PC-3 (cell line): ENCODE measurements around the gene TNPO1. TPM values are rescaled to one million over a fixed set of nuclear protein-coding genes. Genes with fewer than 3 reads are reported as not detected.
A peak's percentile ranks its signal among the peaks of the same experiment; 100 is the strongest.

Experiments used
- ATAC-seq: fragments of 200-7000 bp; cut with Tn5 transposase; 2 replicates; pipeline ENCODE4 v1.9.1; 2020; ENCODE audit warnings: mild to moderate bottlenecking, moderate library complexity
- Bru-seq: library from RNA; stranded (reverse); fragments of 400-500 nt; gene quantifications from one replicate; lab custom pipeline; 2021; lab: Mats Ljungman, UMichigan
- BruChase-seq, 2 experiments: library from RNA; stranded (reverse); fragments of 400-500 nt; gene quantifications; one replicate each; lab custom pipeline; 2021; lab: Mats Ljungman, UMichigan
- BruUV-seq: library from RNA; stranded (reverse); fragments of 400-500 nt; replicated peaks from 2 replicates; lab custom pipeline; 2021; lab: Mats Ljungman, UMichigan
- CTCF ChIA-PET: fragments of 300-600 bp; sonication (Branson Sonifier 250); formaldehyde crosslinking; loops from one replicate; lab custom pipeline; 2022; ENCODE audit warnings: antibody characterized with exemption; lab: Charles Lee
- POLR2A ChIA-PET: fragments of 300-600 bp; sonication (Branson Sonifier 250); formaldehyde crosslinking; loops from one replicate; lab custom pipeline; 2022; ENCODE audit warnings: antibody characterized with exemption; ENCODE audit not compliant: unreplicated experiment; lab: Charles Lee
- DNase-seq: peaks from one replicate; pipeline ENCODE4 v3.0.0-alpha.2; 2015
- H2AFZ ChIP-seq: fragments of 300-600 bp; sonication (generic); 2 replicates; pipeline ENCODE4 v1.6.0; 2016; ENCODE audit warnings: antibody characterized with exemption, low read length
- H3F3A ChIP-seq: fragments of 300-600 bp; sonication (generic); one replicate; pipeline ENCODE4 v1.6.0; 2017; ENCODE audit warnings: antibody characterized with exemption, low read length, control low read depth, mild to moderate bottlenecking; ENCODE audit not compliant: unreplicated experiment
- H3K27ac ChIP-seq: fragments of 300-600 bp; sonication (generic); 2 replicates; pipeline ENCODE4 v1.5.1; 2016; ENCODE audit warnings: mild to moderate bottlenecking, low read length
- H3K27me3 ChIP-seq: fragments of 300-600 bp; sonication (generic); 2 replicates; pipeline ENCODE4 v1.6.1; 2016; ENCODE audit warnings: low read length, mixed read lengths
- H3K36me3 ChIP-seq: fragments of 300-600 bp; sonication (generic); 2 replicates; pipeline ENCODE4 v1.6.1; 2016; ENCODE audit warnings: low read depth, mixed run types, low read length, mixed read lengths
- H3K4me1 ChIP-seq: fragments of 300-600 bp; sonication (generic); 2 replicates; pipeline ENCODE4 v1.5.1; 2016; ENCODE audit warnings: low read length; ENCODE audit not compliant: insufficient read depth
- H3K4me2 ChIP-seq: fragments of 300-600 bp; sonication (generic); 2 replicates; pipeline ENCODE4 v1.6.0; 2016; ENCODE audit warnings: low read length
- H3K4me3 ChIP-seq: fragments of 300-600 bp; sonication (generic); 2 replicates; pipeline ENCODE4 v1.5.1; 2016; ENCODE audit warnings: mild to moderate bottlenecking, low read length, mixed read lengths
- H3K79me2 ChIP-seq: fragments of 300-600 bp; sonication (generic); 2 replicates; pipeline ENCODE4 v1.6.1; 2017; ENCODE audit warnings: low read length, mixed read lengths
- H3K9ac ChIP-seq: fragments of 300-600 bp; sonication (generic); 2 replicates; pipeline ENCODE4 v1.6.0; 2016; ENCODE audit warnings: mild to moderate bottlenecking, low read length
- H3K9me2 ChIP-seq: fragments of 300-600 bp; sonication (generic); replicated peaks from 2 replicates; pipeline ENCODE4 v1.6.1; 2016; ENCODE audit warnings: mixed run types, low read length, mixed read lengths
- H3K9me3 ChIP-seq: fragments of 300-600 bp; sonication (generic); 2 replicates; pipeline ENCODE4 v1.6.1; 2016; ENCODE audit warnings: low read length, mixed read lengths
- H4K20me1 ChIP-seq: fragments of 300-600 bp; sonication (generic); 2 replicates; pipeline ENCODE4 v1.6.1; 2016; ENCODE audit warnings: low read length, mixed read lengths
- EZH2 ChIP-seq: fragments of 300-600 bp; sonication (generic); IDR thresholded peaks from one replicate; pipeline ENCODE4 v1.6.1; 2017; ENCODE audit warnings: antibody characterized with exemption, mild to moderate bottlenecking, low read length; ENCODE audit not compliant: unreplicated experiment
- EZH2phosphoT487 ChIP-seq: fragments of 300-600 bp; sonication (generic); IDR thresholded peaks from 2 replicates; pipeline ENCODE4 v1.6.1; 2018; ENCODE audit warnings: mild to moderate bottlenecking, antibody characterized with exemption, low read length, borderline replicate concordance
- intact Hi-C: fragments of 100-400 bp; cut with micrococcal nuclease; formaldehyde crosslinking; loops from 2 replicates; pipeline ENCODE4 v1.9.0; 2023
- long read RNA-seq: library from polyadenylated mRNA; unstranded; transcript quantifications from one replicate; pipeline ENCODE4 v2.0.0, GENCODE V29; 2021; ENCODE audit not compliant: unreplicated experiment
- total RNA-seq: library from RNA; depleted of rRNA; stranded (reverse); fragments of >200 nt; gene quantifications from 2 replicates; pipeline ENCODE4 v1.2.3, GENCODE V29; 2014; rRNA removed
- TF ChIP-seq, protein P1 (sequence below): fragments of 300-600 bp; sonication (generic); conservative IDR thresholded peaks from 2 replicates; pipeline ENCODE4 v1.5.1; 2017; ENCODE audit warnings: antibody characterized with exemption, low read depth, mild to moderate bottlenecking, low read length

Gene TNPO1
- 187 and 197 TPM in 2 replicates for total RNA-seq
- percentile 96 among the genes with signal in this experiment for Bru-seq, nascent RNA
- percentile 92 among the genes with signal in this experiment for BruChase-seq, experiment 1, labeled RNA remaining after a 6-hour chase
- BruChase-seq, experiment 2, labeled RNA remaining after a 2-hour chase = percentile 97 among the genes with signal in this experiment
- long read RNA-seq, full-length matches to known transcripts = 140 of 212 reads
- long read RNA-seq, partial matches to known transcripts = 26 of 212 reads
- long read RNA-seq, other reads (novel, unspliced or antisense) = 46 of 212 reads

- peak within 1 kb of the TSS; percentile 93 for H2AFZ ChIP-seq
- ATAC-seq (peak; percentile 87), DNase-seq (peak; percentile 85)
- H3K4me1 ChIP-seq = peaks cover 22% of the 10 kb centered on the region
- no TSS peak for BruUV-seq
- POLR2A ChIA-PET = interaction anchor here (0.5 to 0.6 kb wide), 2 partner anchors 25 to 62 kb away, joined by 3 to 7 read pairs; no protein-coding TSS in a partner anchor
- peaks cover 50% of the 10 kb centered on the region for H3K79me2 ChIP-seq
- H4K20me1 ChIP-seq = no peaks in the 10 kb centered on the region
- intact Hi-C loops = loop anchor here (1.0 to 10.0 kb wide), 7 partner anchors 28 to 449 kb away; no protein-coding TSS in a partner anchor
- H3F3A ChIP-seq = no peaks in the 10 kb centered on the region
- H3K4me2 ChIP-seq = peak within 1 kb of the TSS; percentile 87
- no peaks in the 10 kb centered on the region for H3K27me3 ChIP-seq
- H3K27ac ChIP-seq = peak within 1 kb of the TSS; percentile 85
- H3K4me3 ChIP-seq = peak within 1 kb of the TSS; percentile 86
- no peaks in the 10 kb centered on the region for H3K9me2 ChIP-seq
- TF ChIP-seq, protein P1, sequence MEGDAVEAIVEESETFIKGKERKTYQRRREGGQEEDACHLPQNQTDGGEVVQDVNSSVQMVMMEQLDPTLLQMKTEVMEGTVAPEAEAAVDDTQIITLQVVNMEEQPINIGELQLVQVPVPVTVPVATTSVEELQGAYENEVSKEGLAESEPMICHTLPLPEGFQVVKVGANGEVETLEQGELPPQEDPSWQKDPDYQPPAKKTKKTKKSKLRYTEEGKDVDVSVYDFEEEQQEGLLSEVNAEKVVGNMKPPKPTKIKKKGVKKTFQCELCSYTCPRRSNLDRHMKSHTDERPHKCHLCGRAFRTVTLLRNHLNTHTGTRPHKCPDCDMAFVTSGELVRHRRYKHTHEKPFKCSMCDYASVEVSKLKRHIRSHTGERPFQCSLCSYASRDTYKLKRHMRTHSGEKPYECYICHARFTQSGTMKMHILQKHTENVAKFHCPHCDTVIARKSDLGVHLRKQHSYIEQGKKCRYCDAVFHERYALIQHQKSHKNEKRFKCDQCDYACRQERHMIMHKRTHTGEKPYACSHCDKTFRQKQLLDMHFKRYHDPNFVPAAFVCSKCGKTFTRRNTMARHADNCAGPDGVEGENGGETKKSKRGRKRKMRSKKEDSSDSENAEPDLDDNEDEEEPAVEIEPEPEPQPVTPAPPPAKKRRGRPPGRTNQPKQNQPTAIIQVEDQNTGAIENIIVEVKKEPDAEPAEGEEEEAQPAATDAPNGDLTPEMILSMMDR = no peak
- TF ChIP-seq EZH2phosphoT487 (no peak), EZH2 (no peak)
- no peaks in the 10 kb centered on the region; the same call in 1 of the 2 replicates for H3K36me3 ChIP-seq
- CTCF ChIA-PET = interaction anchor here (1.1 kb wide), 1 partner anchor 205 kb away, joined by 5 read pairs; no protein-coding TSS in a partner anchor
- peak within 1 kb of the TSS; percentile 95 for H3K9ac ChIP-seq
- H3K9me3 ChIP-seq = no peaks in the 10 kb centered on the region
Observed at GRCh38 chr5:72816284-72817075, at the start of gene TNPO1. Gene TNPO1 (plus strand): TSS chr5:72816661. CDS start chr5:72816738, 77 bp downstream.

DNA sequence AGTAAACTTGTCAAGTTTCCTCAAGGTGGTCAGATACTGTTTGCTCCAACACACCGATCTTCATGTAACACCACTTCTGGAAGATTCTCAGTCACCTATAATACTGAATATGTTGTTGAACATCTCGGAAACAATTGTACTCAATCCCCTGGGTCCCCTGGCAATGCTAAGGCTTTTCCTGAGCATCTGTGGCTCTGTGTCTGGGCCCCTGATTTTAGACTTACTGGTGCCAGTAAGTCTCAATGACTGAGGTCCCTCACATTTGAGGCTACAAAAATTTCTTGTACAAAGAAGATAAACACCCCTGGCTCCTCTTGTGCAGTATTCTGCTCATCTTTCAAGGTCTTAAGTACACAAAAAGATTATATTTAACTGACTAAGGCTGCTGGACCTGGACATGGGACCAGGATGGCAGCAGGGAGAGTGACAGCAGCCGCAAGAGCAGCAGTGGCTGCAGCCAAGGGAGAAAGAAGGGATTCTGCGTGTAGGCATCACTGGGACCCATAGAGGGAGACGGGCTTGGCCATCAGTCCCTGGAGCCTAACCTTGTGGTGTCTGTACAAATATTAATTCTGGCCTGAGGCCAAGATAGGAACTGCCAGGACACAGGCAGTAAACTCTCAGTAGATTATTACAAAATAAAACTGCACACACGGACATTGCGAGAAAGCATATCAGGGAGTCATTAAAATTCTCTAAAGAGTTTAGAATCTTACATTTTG is 49.0 kb upstream of the TNPO1 start:
- no peak for TF ChIP-seq EZH2
- TF ChIP-seq, protein P1 = no peak
- TF ChIP-seq EZH2phosphoT487 = no peak
- Histone ChIP-seq H3K4me2 (peak overlapping the region; percentile 18; the same call in 1 of the 2 replicates), H3K9me2 (no peaks in the 10 kb centered on the region), H3F3A (no peaks in the 10 kb centered on the region), H3K27ac (no peak overlapping the region), H4K20me1 (no peaks in the 10 kb centered on the region), H3K4me1 (0 out of 2 replicates have a peak, but pooled peaks cover 4% of the 10 kb centered on the region), H3K36me3 (no peaks in the 10 kb centered on the region), H3K79me2 (no peaks in the 10 kb centered on the region), H3K9me3 (no peaks in the 10 kb centered on the region), H3K27me3 (no peaks in the 10 kb centered on the region), H2AFZ (no peak overlapping the region), H3K4me3 (no peak overlapping the region), H3K9ac (no peak overlapping the region)
- no TSS peak for BruUV-seq
- CTCF ChIA-PET = no interaction called here
- DNase-seq = peak; percentile 63
- ATAC-seq = peak; percentile 64; the same call in 1 of the 2 replicates
- intact Hi-C loops = no loop called here
- POLR2A ChIA-PET = no interaction called here
